ENCODE measurements around the gene HAUS7. TPM values are rescaled to one million over a fixed set of nuclear protein-coding genes. Genes with fewer than 3 reads are reported as not detected.

HAUS7 gene
- total RNA-seq, 1 donor from 2014 or later, result 27.7 TPM

DNA sequence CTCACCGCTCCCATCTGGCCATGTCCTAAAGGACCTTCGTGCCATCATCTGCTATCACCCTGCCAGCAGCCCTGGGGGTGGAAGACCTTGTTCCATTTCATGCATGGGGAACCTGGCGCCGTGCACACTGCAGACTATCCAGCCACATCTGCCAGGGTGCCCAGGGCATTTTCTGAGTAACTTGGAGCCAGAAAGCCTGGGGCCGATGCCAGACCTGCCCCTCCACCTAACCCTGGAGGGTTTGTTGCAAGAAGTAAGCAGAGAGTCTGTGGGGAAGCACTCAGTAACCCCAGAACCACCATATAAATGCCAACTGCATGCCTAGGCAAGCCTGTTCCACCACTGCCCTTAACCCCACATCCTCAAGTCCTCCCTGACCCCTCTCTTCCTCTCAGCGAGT lies 7.3 kb downstream of the HAUS7 start:
- H3K27ac Mint-ChIP-seq (ENCODE audit: unreplicated experiment), result no peak overlapping the region
- no peak for DNase-seq (ENCODE audit: low spot score)
- peaks cover 6% of the 10 kb centered on the region for H3K36me3 Mint-ChIP-seq (ENCODE audit: low read depth, unreplicated experiment)
- H3K4me3 Mint-ChIP-seq (ENCODE audit: unreplicated experiment), result no peak overlapping the region
- peaks cover 8% of the 10 kb centered on the region for H3K4me1 Mint-ChIP-seq (ENCODE audit: unreplicated experiment)
- TF ChIP-seq, protein P1, sequence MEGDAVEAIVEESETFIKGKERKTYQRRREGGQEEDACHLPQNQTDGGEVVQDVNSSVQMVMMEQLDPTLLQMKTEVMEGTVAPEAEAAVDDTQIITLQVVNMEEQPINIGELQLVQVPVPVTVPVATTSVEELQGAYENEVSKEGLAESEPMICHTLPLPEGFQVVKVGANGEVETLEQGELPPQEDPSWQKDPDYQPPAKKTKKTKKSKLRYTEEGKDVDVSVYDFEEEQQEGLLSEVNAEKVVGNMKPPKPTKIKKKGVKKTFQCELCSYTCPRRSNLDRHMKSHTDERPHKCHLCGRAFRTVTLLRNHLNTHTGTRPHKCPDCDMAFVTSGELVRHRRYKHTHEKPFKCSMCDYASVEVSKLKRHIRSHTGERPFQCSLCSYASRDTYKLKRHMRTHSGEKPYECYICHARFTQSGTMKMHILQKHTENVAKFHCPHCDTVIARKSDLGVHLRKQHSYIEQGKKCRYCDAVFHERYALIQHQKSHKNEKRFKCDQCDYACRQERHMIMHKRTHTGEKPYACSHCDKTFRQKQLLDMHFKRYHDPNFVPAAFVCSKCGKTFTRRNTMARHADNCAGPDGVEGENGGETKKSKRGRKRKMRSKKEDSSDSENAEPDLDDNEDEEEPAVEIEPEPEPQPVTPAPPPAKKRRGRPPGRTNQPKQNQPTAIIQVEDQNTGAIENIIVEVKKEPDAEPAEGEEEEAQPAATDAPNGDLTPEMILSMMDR (IDR thresholded peaks at IDR 0.05; ENCODE audit: unreplicated experiment), result no peak
- H3K27me3 Mint-ChIP-seq (ENCODE audit: unreplicated experiment), result peaks cover 10% of the 10 kb centered on the region
- H3K9me3 Mint-ChIP-seq (ENCODE audit: unreplicated experiment), result no peaks in the 10 kb centered on the region

DNA sequence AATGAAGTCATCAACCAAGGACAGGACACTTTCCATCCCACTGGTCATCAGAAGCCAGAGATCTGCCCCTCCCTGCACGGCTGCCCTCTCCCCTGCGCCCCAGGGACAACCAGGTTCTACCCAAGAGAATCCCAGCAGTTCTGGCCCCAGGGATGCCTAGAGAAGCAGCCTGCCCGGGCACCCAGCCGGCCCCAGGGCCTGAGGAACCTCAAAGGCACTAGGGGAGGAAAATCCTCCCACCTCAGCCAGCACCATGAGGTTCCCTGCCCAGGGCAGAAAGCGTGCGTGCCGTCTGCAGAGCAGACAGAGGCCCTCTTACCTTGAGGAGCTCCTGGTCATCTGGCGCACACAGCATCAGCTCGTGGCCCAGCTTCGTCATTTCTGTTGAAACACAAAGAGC lies 8.1 kb downstream of the HAUS7 start:
- Mint-ChIP-seq H3K9me3 (ENCODE audit: unreplicated experiment) (no peaks in the 10 kb centered on the region), H3K27me3 (ENCODE audit: unreplicated experiment) (peaks cover 8% of the 10 kb centered on the region), H3K4me1 (ENCODE audit: unreplicated experiment) (peaks cover 2% of the 10 kb centered on the region), H3K36me3 (ENCODE audit: low read depth, unreplicated experiment) (peaks cover 6% of the 10 kb centered on the region), H3K4me3 (ENCODE audit: unreplicated experiment) (no peak overlapping the region), H3K27ac (ENCODE audit: unreplicated experiment) (no peak overlapping the region)
- TF ChIP-seq, protein P1 (IDR thresholded peaks at IDR 0.05; ENCODE audit: unreplicated experiment), result no peak
- no peak for DNase-seq (ENCODE audit: low spot score)

DNA sequence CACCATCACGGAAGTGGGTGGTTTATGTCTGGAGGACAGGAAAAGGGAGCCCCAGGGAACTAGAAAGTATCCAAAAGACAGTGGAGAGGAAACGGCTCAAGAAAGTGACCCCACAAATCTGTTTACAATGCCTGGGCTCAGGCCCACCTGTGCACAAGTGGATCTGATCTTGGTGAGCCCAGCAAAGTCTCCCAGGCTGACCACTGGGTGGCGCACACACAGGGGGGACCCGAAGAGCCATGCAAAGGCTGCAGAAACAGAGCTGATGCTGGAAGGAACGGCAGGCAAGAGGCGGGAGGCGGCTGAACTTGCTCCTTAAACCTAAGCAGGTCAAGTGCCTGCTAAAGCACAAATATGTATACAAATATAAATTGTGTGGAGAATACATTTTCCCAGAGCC lies 9.6 kb downstream of the HAUS7 start:
- peaks cover 8% of the 10 kb centered on the region for H3K27me3 Mint-ChIP-seq (ENCODE audit: unreplicated experiment)
- H3K9me3 Mint-ChIP-seq (ENCODE audit: unreplicated experiment), result no peaks in the 10 kb centered on the region
- TF ChIP-seq, protein P1 (IDR thresholded peaks at IDR 0.05; ENCODE audit: unreplicated experiment), result peak; percentile 62
- DNase-seq (ENCODE audit: low spot score), result peak; percentile 67
- no peaks in the 10 kb centered on the region for H3K4me1 Mint-ChIP-seq (ENCODE audit: unreplicated experiment)
- H3K36me3 Mint-ChIP-seq (ENCODE audit: low read depth, unreplicated experiment), result peaks cover 6% of the 10 kb centered on the region
- H3K4me3 Mint-ChIP-seq (ENCODE audit: unreplicated experiment), result no peak overlapping the region
- no peak overlapping the region for H3K27ac Mint-ChIP-seq (ENCODE audit: unreplicated experiment)

DNA sequence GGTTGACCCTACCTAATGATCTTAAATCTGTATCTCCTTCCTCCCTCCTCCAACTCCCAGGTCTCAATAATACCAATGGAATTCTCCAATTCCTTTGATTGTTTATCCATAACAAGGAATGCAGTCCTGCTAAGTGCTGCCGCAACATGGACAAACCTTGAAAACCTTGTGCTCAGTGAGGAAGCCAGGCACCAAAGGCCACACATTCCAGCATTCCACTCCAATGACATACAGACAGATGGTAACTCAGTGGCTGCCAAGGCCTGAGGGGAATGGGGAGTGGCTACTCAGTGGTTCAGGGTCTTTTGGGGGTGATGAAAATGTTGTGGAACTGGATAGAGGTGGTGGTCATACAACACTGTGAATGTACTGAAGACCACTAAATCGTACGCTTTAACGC lies 10.4 kb downstream of the HAUS7 start:
- Mint-ChIP-seq H3K27me3 (ENCODE audit: unreplicated experiment) (peaks cover 8% of the 10 kb centered on the region), H3K9me3 (ENCODE audit: unreplicated experiment) (no peaks in the 10 kb centered on the region), H3K27ac (ENCODE audit: unreplicated experiment) (no peak overlapping the region), H3K4me3 (ENCODE audit: unreplicated experiment) (no peak overlapping the region), H3K4me1 (ENCODE audit: unreplicated experiment) (no peaks in the 10 kb centered on the region), H3K36me3 (ENCODE audit: low read depth, unreplicated experiment) (peaks cover 6% of the 10 kb centered on the region)
- DNase-seq (ENCODE audit: low spot score), result no peak
- TF ChIP-seq, protein P1 (IDR thresholded peaks at IDR 0.05; ENCODE audit: unreplicated experiment), result no peak

DNA sequence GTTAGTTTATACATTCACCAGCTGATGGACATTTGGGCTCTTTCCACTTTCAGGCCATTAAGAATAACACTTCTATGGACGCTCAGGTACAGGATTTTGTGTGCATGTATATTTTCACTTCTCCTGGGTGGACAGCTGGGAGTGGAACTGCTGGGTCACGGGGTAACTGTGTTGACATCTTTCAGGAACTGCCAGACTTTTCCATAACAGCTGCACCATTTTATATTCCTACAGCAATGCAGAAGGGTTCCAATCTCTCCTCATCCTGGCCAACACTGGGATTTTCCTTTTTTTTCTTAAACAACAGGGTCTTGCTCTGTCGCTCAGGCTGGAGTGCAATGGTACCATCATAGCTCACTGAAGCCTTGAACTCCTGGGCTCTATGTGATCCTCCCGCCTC lies 11.9 kb downstream of the HAUS7 start:
- TF ChIP-seq, protein P1 (IDR thresholded peaks at IDR 0.05; ENCODE audit: unreplicated experiment), result no peak
- H3K27ac Mint-ChIP-seq (ENCODE audit: unreplicated experiment), result no peak overlapping the region
- no peaks in the 10 kb centered on the region for H3K9me3 Mint-ChIP-seq (ENCODE audit: unreplicated experiment)
- peaks cover 6% of the 10 kb centered on the region for H3K36me3 Mint-ChIP-seq (ENCODE audit: low read depth, unreplicated experiment)
- no peaks in the 10 kb centered on the region for H3K4me1 Mint-ChIP-seq (ENCODE audit: unreplicated experiment)
- DNase-seq (ENCODE audit: low spot score), result no peak
- H3K27me3 Mint-ChIP-seq (ENCODE audit: unreplicated experiment), result peaks cover 8% of the 10 kb centered on the region
- H3K4me3 Mint-ChIP-seq (ENCODE audit: unreplicated experiment), result no peak overlapping the region
